Epithelial cell of umbilical artery (primary cell): ENCODE results near the gene KIF6. TPM values are rescaled to one million over a fixed set of nuclear protein-coding genes. Genes with fewer than 3 reads are reported as not detected.

ENCODE experiments used
- total RNA-seq: library from RNA; depleted of rRNA; stranded (reverse); fragments of >200 nt; gene quantifications from 2 replicates; pipeline ENCODE4 v1.2.3, GENCODE V29; 2014

Gene KIF6
- total RNA-seq: not detected in 2 replicates

GRCh38 chr6:39724787-39725631 lies at the start of gene KIF6:
KIF6 (minus strand) TSS chr6:39725408; CDS start chr6:39725310, 98 bp downstream.

GRCh38 chr6:39322306-39322850 lies 402.8 kb downstream of the KIF6 start, which contains the start of gene KCNK16:
KCNK16 (minus strand) TSS chr6:39322702; CDS start chr6:39322540, 162 bp downstream.

GRCh38 chr6:39314273-39314795 lies 410.9 kb downstream of the KIF6 start, which contains the start of gene KCNK17:
KCNK17 (minus strand) TSS chr6:39314419; CDS start chr6:39314320, 99 bp downstream.

Other genes with a start within 250 kb of the KIF6 start
- gene DAAM2, start 67.0 kb upstream of the KIF6 start, total RNA-seq: under 0.01 TPM in 1 of 2 replicates, not detected in the other
- gene MOCS1, start 209.1 kb upstream of the KIF6 start, total RNA-seq: 11.4 and 12.3 TPM in 2 replicates